HG03469 (cell line): ENCODE measurements around the gene IL1A.
"Not testable (repeated sequence)": the region's sequence is repeated elsewhere in the genome, so short reads cannot be mapped to it uniquely, and the experiment has no call there.

ENCODE experiments used
- ATAC-seq: cut with Tn5 transposase; IDR thresholded peaks from one replicate; pipeline ENCODE4 v1.9.1; 2021; ENCODE audit warnings: mild to moderate bottlenecking, moderate library complexity, moderate number of reproducible peaks; ENCODE audit not compliant: unreplicated experiment

The IL1A gene, protein sequence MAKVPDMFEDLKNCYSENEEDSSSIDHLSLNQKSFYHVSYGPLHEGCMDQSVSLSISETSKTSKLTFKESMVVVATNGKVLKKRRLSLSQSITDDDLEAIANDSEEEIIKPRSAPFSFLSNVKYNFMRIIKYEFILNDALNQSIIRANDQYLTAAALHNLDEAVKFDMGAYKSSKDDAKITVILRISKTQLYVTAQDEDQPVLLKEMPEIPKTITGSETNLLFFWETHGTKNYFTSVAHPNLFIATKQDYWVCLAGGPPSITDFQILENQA

DNA sequence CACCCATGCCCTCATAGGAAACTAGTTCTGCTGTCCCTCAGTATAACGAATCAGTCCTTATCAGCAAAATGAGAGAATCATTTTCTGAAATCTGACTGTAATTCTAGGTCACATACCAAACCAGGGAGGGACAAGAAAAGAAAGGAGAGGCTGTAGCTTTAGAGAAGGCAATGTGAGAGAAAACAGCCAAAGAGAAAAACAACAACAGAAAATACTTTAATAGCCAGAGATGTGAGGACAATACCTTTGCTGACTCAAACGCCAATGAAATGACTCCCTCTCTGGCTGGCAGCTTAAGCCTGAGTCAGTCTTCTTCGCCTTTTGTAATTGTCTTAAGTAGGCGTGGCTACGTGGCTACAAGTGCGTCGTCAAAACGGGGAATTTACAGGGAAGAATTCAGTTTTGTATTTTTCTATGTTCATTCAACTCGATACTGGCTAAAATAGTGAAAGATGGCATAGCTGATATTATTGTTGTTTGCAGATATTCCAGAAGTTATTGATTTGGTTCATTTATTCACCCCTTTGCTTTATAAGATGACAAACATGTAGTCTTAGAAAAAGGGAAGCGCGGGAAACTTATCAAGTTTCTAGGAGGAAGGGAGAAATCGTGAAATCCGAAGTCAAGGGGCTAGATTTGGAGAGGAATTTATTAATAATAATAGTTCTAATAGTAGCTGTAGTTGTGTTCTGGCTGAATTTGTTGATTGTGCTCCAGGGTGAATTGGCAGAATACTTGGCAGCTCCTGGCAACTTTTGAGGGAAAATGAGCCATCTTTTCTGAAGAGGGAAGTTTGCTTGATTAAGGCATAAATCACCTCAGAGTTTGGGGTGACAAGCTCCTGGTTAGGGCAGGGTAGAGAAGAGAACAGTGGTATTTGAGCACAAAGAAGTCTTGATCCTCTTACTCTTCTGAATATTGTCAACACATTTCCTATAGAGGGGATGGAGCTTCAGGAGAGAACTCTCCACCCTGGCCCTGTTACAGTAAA, at the start of gene IL1A:
TSS of gene IL1A (minus strand) at position 295 of the 991 bp plus-strand sequence. CDS start 723 bp downstream, outside the sequence.
- no peak for ATAC-seq

DNA sequence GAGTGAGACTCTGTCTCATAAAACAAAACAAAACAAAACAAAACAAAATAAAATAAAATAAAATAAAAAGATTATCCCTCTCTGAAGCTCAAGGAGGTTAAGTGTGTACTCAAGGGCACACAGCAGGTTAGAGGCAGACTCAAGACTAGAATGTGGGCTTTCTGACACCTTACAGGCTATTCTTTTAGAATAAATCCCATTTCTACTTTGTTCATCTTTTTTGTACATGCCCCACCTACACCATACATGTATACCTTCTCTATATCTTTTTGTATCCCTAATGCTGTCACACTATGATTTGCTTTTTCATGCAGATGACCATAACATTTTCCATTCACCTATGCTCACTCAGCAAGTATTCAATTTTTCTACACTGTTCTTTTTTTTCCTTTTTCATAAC, 49.7 kb upstream of the IL1A start:
- no peak for ATAC-seq

DNA sequence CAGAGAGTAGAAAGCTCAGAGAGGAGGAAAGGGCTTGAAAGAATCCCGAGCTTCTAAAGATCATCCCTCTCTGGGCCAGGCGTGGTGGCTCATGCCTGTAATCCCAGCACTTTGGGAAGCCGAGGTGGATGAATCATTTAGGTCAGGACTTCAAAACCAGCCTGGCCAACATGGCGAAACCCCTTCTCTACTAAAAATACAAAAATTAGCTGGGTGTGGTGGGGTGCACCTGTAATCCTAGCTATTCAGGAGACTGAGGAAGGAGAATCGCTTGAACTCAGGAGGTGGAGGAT, 49.3 kb upstream of the IL1A start:
- not testable (repeated sequence) for ATAC-seq

DNA sequence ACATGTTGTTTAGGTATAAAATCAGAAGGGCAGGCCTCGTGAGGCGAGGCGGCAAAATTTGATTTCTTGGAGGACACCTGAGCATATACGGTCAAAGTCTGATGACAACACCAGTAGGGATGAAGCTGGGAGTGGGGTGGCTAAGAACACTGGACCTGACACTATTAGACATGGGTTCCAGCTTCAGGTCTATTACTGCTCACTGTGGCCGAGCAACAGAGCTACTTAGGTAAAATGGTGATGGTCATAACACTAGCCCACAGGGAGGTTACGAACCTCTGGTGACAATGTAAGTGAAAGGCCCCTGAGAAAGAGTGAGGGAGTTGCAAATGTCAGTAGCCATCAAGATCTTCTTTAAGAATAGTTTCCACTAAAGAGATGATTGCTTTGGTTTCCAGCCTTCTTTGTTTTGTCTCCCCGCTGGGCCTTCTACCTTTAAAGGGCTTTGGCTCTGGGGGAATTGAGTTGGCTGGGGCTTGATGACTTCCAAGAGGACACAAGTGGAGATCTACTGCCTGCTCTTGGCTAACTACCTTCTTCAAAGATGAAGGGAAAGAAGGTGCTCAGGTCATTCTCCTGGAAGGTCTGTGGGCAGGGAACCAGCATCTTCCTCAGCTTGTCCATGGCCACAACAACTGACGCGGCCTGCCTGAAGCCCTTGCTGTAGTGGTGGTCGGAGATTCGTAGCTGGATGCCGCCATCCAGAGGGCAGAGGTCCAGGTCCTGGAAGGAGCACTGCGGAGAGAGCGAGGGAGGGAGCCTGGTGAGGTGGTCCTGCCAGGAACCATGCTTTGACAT, 48.7 kb upstream of the IL1A start:
- no peak for ATAC-seq

DNA sequence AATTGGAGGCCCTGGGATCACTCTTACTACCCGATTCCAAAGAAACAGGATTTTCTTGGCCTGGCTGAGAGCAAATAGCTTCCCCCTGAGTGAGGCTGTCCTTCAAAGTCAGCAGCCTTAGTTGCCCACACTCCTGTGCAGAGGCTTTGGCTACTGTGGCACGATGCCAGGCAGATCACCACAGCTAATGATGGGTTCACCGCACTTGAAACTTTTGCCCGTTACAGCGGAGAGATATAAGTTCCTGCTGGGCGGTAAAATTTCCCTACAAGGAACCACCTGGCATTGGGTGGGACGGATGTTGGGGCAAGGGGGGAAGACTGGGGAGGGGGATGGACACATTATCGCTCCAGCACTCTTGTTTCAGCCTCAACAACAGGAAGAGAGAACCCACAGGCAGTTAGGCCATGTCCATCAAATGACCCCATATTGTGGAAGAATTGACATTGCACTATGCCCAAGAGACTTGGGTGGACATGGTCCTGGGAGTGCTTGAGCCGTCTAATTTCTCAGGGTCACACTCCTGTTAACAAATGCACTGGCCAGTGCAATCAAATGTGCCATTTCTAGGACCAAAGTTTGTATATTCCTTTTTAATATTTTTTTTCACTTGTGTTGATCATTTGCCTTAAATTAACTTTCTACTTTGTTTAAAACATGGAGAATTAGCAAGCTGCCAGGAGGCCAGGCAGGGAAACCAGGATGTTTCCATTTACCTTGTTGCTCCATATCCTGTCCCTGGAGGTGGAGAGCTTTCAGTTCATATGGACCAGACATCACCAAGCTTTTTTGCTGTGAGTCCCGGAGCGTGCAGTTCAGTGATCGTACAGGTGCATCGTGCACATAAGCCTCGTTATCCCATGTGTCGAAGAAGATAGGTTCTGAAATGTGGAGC, 47.9 kb upstream of the IL1A start:
- ATAC-seq: no peak

DNA sequence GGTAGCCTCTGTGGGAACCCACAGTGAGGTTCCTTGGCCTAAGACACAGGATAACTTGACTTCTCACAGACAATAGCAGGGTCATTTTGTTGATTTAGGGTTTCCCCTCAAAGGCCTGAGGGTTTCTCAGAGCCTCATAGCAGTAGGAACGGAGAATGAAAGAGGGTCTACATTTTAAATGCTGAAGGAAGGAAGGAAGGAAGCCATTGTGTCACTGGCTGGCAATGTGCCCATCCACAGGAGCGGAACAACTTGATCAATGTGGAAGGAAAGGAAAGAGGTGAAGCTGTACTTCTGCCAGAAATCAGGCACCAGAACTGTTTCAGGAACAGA, 47.2 kb upstream of the IL1A start:
- ATAC-seq: no peak

DNA sequence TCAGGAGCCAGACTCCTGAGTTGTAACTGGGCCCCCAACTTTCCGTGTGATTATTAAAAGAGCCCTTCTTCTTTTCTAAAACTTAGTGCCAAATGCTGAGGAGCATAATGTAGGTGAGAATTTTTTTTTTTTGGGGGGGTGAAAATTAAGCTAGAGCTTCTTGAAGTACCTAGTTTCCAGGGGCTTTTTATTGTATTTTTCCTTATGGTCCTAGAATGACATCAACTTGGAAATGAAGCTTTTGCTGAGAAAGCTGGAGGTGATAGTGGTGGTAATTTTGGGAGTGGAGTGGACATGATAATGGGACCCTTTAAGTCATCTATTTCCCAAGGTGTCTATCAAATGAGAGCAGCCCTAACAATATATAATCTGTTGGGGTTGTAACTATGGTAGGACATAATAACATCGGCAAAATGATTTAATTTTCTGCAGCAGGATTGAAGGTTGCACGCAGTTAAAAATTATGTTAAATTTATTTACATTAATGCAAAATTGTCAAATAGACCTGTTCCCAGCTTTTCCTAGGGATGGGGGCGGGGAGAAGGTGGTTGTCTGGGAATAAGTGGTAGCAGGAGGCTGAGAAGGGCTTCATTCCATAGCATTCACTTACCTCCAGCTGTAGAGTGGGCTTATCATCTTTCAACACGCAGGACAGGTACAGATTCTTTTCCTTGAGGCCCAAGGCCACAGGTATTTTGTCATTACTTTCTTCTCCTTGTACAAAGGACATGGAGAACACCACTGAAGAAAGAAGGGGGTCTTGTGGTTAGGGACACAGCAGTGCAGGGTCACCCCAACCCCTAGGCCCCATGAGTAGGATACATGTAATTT, 46.6 kb upstream of the IL1A start:
- ATAC-seq: no peak

DNA sequence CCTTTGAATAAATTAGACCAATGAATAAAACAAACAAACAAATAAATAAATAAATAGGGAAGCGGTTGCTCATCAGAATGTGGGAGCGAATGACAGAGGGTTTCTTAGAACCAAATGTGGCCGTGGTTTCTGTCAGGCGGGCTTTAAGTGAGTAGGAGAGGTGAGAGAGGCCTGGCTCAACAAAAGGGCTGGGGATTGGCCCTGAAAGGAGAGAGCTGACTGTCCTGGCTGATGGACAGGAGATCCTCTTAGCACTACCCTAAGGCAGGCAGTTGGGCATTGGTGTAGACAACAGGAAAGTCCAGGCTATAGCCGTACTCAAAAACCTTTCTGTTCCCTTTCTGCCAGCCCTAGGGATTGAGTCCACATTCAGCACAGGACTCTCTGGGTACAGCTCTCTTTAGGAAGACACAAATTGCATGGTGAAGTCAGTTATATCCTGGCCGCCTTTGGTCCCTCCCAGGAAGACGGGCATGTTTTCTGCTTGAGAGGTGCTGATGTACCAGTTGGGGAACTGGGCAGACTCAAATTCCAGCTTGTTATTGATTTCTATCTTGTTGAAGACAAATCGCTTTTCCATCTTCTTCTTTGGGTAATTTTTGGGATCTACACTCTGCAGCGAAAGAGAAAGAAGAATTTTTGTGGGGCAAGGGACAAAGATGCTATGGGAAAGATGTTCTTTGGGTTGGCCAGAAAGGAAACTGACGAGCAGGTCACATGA, 45.8 kb upstream of the IL1A start:
- no peak for ATAC-seq

DNA sequence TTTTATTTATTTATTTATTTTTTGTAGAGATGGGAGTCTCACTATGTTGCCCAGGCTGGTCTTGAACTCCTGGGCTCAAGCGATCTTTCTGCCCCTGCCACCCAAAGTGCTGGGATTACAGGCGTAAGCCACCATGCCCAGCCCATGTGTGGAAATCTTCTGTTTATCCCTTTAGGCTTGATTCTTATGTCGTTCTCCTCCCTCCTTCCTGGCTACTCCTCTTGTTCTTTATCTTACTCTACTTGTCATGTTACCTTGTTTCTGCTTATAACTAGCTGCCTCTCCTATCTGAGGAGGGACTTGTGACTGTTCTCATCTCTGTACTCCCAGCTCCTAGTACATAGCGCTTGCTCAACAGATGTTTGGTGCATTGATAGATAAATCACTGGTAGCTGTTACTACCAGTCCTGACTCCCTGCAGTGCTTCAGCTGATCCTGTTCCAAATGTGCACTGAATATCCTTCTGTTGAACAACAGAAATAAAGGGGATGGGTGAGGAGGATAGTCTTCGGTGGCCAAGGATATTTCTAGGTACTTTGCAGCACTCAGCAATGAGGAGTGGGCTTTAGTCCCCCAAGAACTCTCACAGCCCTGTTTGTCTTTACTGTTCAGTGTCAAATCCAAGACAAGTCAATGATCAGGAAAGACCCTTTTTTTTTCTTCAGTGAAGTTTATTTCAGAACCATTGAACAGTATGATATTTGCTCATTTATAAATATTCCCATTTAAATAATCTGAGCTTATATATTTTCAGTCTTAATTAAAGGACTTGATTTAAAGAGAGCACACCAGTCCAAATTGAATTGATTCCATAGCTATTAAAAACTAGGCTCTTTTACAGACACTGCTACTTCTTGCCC, 45.0 kb upstream of the IL1A start:
- no peak for ATAC-seq

DNA sequence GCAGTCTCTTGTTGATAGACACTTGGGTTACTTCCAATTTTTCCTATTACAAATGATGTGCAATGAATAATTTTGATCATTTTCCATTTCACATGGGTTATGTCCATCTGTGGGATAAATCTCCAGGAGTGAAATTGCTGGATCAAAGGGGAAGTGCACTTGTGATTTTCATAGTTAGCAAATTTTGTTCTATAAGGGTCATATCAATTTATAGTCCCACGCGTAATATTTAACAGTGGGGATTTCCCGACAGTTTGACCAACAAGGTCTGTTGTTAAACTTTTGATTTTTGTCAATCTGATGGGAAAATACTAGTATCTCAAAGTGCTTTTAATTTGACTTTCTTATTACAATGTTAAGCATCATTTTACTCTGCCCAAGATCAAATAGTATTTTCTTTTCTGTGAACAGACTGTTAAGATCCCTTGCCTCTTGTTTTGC, 44.0 kb upstream of the IL1A start:
- ATAC-seq: no peak

DNA sequence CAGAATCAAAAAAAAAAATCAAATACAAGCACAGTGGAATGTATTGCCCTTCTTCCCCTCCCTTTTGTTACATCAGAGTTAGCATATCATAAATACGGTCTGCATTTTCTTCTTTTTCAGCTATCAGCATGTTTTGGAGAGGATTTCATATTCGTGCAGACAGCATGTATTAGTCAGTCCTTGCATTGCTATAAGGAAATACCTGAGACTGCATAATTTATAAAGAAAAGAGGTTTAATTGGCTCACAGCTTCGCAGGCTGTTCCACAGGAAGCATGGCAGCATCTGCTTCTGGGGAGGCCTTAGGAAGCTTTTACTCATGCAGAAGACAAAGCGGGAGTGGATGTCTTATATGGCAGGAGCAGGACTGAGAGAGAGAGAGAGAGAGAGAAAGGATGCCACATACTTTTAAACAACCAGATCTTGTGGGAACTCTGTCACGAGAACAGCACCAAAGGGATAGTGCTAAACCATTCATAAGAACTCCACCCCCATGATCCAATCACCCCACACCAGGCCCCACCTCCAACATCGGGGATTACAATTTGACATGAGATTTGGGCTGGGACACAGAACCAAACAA, 43.4 kb upstream of the IL1A start:
- ATAC-seq: no peak

DNA sequence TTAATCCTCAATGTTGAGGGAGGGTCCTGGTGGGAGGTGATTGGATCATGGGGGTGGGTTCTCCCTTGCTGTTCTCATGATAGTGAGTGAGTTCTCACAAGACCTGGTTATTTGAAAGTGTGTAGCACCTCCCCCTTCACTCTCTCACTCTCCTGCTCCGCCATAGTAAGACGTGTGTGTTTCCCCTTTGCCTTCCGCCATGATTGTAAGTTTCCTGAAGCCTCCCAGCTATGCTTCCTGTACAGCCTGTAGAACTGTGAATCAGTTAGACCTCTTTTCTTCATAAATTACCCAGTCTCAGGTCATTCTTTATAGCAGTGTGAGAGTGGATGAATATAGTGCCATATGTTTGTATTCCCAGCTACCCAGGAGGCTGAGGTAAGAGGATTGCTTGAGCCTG, 42.7 kb upstream of the IL1A start:
- no peak for ATAC-seq

DNA sequence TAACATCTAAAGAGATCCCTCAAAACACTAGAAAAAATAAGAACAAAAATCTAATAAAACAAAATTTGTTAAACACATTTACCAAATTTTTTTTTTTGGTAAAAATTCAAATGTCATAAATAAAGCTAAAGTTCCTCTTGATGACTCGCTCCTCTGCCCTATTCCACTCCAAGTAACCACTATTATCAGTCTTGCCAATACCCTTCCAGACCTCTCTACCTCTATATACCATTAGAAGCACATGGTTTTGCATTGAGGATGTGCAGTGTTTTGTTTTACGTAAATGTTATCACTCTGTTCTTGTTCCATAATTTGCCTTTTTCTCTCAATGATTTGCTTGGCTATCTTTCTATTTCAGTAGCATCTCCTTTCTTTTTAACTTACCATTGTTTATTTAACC, 41.4 kb upstream of the IL1A start:
- no peak for ATAC-seq

DNA sequence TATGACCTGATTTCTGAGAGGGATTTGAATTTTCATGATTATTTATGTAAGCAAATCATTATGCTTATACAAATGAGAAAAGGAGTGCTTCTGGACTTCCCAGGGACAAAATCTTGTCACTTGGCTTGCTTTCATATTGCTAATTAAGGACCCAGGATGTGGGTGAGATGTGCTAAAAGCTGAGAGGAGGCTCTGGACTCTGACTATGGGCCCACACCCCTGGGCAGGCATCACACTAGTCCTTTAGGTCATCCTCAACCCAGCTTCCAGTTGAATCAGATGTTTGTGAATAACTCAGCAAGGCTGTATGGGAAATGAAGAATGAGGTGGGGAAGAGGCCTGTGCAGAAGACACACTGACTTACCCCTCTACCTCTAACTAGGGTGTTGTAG, 40.4 kb upstream of the IL1A start:
- ATAC-seq: no peak

DNA sequence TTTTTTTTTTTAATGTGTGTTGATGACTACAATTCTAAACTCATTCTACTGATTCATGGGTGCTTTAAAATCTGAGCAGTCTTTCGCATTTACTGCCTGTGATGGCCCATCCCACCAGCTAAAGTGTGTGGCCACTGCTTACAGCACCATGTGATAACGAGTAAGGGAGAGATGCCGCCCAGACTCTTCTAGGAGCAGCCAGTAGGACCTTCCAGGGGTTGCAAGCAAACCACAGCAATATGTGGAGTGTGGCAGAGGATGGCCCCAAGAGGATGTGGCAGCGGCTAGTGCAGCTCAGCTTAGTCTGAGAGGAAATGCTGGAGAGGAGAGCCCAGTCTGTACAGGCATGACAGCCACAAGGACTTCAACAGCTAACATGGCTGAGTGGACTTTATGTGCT, 37.4 kb upstream of the IL1A start:
- no peak for ATAC-seq

DNA sequence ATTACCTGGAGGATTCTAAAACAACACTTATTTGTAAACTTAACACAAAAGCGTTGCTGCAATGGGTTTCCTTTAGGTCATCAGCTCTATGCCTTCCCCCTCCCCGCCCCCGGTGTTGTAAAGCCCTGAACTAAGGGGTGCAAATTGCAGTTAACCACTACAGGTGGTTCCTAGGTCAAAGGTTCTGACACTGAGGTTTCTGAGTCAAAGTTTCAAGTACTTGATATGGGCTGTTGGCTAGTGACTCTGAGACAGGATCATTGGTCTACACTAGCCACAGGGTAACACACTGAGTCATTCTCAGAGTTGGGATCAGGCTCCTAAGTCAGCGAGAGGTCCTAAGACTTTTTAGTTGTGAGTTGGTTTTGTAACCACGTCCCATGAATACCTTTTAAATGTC, 36.8 kb upstream of the IL1A start:
- peak; percentile 85 for ATAC-seq

DNA sequence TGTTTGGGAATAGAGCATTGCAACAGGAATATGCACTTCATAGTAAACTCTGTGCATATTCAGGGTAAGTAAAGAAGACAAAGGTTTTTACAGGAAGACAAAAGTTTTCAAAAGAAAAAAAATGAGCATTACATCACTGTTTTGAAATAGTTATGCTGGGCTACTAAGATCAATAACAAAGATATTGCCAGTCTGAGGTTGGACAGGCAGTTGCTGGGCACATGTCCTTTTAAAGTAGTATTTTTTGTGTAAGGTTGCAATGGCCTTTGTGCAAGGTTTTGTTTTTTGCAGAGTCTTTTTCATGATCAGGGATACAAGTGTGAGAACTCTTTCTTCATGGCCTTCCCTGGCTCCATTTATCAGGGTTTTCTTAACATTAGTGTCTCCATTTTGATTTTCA, 36.0 kb upstream of the IL1A start:
- ATAC-seq: no peak

DNA sequence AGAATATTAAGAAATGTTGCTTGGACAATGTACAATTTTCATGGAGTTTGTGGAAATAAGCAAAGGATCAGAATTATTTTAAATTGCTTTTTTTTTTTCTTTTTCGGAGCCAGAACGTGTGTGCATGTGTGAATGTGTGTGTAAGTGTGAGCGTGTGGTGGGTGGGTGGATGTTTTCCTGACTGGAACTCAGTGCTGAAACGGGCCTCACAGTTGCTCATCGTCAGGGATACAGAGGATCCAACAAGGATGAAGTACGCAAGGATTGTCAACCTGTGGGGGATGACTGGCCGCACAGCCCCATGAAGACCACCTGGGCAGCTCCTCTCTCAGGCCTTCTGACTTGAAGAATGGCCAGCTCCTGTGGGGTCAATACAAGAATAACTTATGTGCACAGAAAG, 34.8 kb upstream of the IL1A start:
- no peak for ATAC-seq
